WTC11 (cell line): Measurements from ENCODE around the gene DCAF17. TPM values are rescaled to one million over a fixed set of nuclear protein-coding genes. Genes with fewer than 3 reads are reported as not detected.
A peak's percentile ranks its signal among the peaks of the same experiment; 100 is the strongest.

ENCODE experiments used
- ATAC-seq: fragments of 200-7000 bp; cut with Tn5 transposase; 2 replicates; pipeline ENCODE4 v1.10.0; 2021; ENCODE audit warnings: mild to moderate bottlenecking, moderate library complexity
- CTCF ChIA-PET: fragments of 300-600 bp; sonication (Branson Sonifier 250); formaldehyde crosslinking; loops from one replicate; lab custom pipeline; 2021; ENCODE audit warnings: antibody characterized with exemption; lab: Charles Lee
- POLR2A ChIA-PET: fragments of 350-600 bp; sonication (Branson Sonifier 250); formaldehyde crosslinking; loops from one replicate; lab custom pipeline; 2021; ENCODE audit warnings: antibody characterized with exemption; lab: Charles Lee
- DNase-seq: peaks from one replicate; pipeline ENCODE4 v3.0.0; 2021; ENCODE audit warnings: low spot score
- H3K27ac Mint-ChIP-seq: 2 replicates; pipeline ENCODE4 v1.8.0; 2021; ENCODE audit warnings: mixed read lengths
- H3K27me3 Mint-ChIP-seq: 2 replicates; pipeline ENCODE4 v1.8.0; 2021; ENCODE audit warnings: low read depth, mild to moderate bottlenecking, moderate library complexity, mixed read lengths
- H3K36me3 Mint-ChIP-seq: 2 replicates; pipeline ENCODE4 v1.8.0; 2021; ENCODE audit warnings: mixed read lengths
- H3K4me1 Mint-ChIP-seq: 2 replicates; pipeline ENCODE4 v1.8.0; 2022; ENCODE audit warnings: mixed read lengths
- H3K4me3 Mint-ChIP-seq: 2 replicates; pipeline ENCODE4 v1.8.0; 2021; ENCODE audit warnings: mild to moderate bottlenecking, moderate library complexity, mixed read lengths
- H3K9me3 Mint-ChIP-seq: 2 replicates; pipeline ENCODE4 v1.8.0; 2021; ENCODE audit warnings: mixed read lengths
- GRHL2 ChIP-seq: fragments of 250-450 bp; sonication (Bioruptor Pico); IDR thresholded peaks from 2 replicates; pipeline ENCODE4 v1.8.0; 2022; ENCODE audit warnings: mild to moderate bottlenecking, moderate library complexity; ENCODE audit not compliant: insufficient replicate concordance, severe bottlenecking
- JUN ChIP-seq: sonication (generic); formaldehyde crosslinking; IDR thresholded peaks from 2 replicates; pipeline ENCODE4 v1.8.0; 2023; ENCODE audit warnings: mild to moderate bottlenecking, missing genetic modification reagents
- KAT7 ChIP-seq: sonication (generic); formaldehyde crosslinking; IDR thresholded peaks from 2 replicates; pipeline ENCODE4 v1.8.1; 2023; ENCODE audit warnings: missing genetic modification reagents, mild to moderate bottlenecking, borderline replicate concordance
- NR2C2 ChIP-seq: sonication (generic); formaldehyde crosslinking; IDR thresholded peaks from 2 replicates; pipeline ENCODE4 v1.8.0; 2022; ENCODE audit warnings: mild to moderate bottlenecking, missing genetic modification reagents
- PRRX2 ChIP-seq: fragments of 250-450 bp; sonication (Bioruptor Pico); IDR thresholded peaks from 2 replicates; pipeline ENCODE4 v1.8.0; 2021; ENCODE audit warnings: mild to moderate bottlenecking
- SMAD3 ChIP-seq: sonication (generic); formaldehyde crosslinking; IDR thresholded peaks from 2 replicates; pipeline ENCODE4 v1.8.0; 2022; ENCODE audit warnings: missing genetic modification reagents, mild to moderate bottlenecking, borderline replicate concordance
- ZBTB21 ChIP-seq: sonication (generic); formaldehyde crosslinking; IDR thresholded peaks from 2 replicates; pipeline ENCODE4 v1.8.1; 2023; ENCODE audit warnings: mild to moderate bottlenecking, missing genetic modification reagents, borderline replicate concordance
- ZNF317 ChIP-seq: sonication (generic); formaldehyde crosslinking; IDR thresholded peaks from 2 replicates; pipeline ENCODE4 v1.8.1; 2023; ENCODE audit warnings: low read depth, mild to moderate bottlenecking, moderate library complexity, missing genetic modification reagents, borderline replicate concordance
- ZNF396 ChIP-seq: fragments of 250-450 bp; sonication (Bioruptor Pico); IDR thresholded peaks from 2 replicates; pipeline ENCODE4 v1.8.0; 2021; ENCODE audit warnings: mild to moderate bottlenecking, moderate library complexity, borderline replicate concordance
- ZNF423 ChIP-seq: fragments of 250-450 bp; sonication (Bioruptor Pico); IDR thresholded peaks from 2 replicates; pipeline ENCODE4 v2.1.2; 2022; ENCODE audit warnings: mild to moderate bottlenecking, moderate library complexity
- total RNA-seq: library from RNA; stranded (reverse); gene quantifications from 3 replicates; pipeline ENCODE4 v1.2.3, GENCODE V29; 2021
- TF ChIP-seq, protein P1 (sequence below): fragments of 250-450 bp; sonication (Bioruptor Pico); IDR thresholded peaks from 2 replicates; pipeline ENCODE4 v1.9.0; 2021; ENCODE audit warnings: mild to moderate bottlenecking, borderline replicate concordance
- TF ChIP-seq, protein P2 (sequence below): sonication (generic); formaldehyde crosslinking; IDR thresholded peaks from 2 replicates; pipeline ENCODE4 v1.8.1; 2022; ENCODE audit warnings: low read depth, mild to moderate bottlenecking, moderate library complexity, missing genetic modification reagents, borderline replicate concordance
- TF ChIP-seq, protein P3 (sequence below): sonication (generic); formaldehyde crosslinking; IDR thresholded peaks from 2 replicates; pipeline ENCODE4 v1.8.1; 2022; ENCODE audit warnings: missing genetic modification reagents, borderline replicate concordance
- TF ChIP-seq, protein P4 (sequence below): sonication (generic); formaldehyde crosslinking; IDR thresholded peaks from 2 replicates; pipeline ENCODE4 v1.8.1; 2023; ENCODE audit warnings: mild to moderate bottlenecking, missing genetic modification reagents, borderline replicate concordance
- TF ChIP-seq, protein P5 (sequence below): sonication (generic); formaldehyde crosslinking; IDR thresholded peaks from 2 replicates; pipeline ENCODE4 v1.8.1; 2022; ENCODE audit warnings: mild to moderate bottlenecking, missing genetic modification reagents, moderate library complexity, borderline replicate concordance
- TF ChIP-seq, protein P6 (sequence below): sonication (generic); formaldehyde crosslinking; IDR thresholded peaks from 2 replicates; pipeline ENCODE4 v1.8.0; 2022; ENCODE audit warnings: mild to moderate bottlenecking, missing genetic modification reagents
- TF ChIP-seq, protein P7 (sequence below): sonication (generic); formaldehyde crosslinking; IDR thresholded peaks from 2 replicates; pipeline ENCODE4 v1.8.0; 2022; ENCODE audit warnings: mild to moderate bottlenecking, missing genetic modification reagents

Gene DCAF17
- total RNA-seq, 1 experiment from 2014 or later: 27.2 TPM

DNA sequence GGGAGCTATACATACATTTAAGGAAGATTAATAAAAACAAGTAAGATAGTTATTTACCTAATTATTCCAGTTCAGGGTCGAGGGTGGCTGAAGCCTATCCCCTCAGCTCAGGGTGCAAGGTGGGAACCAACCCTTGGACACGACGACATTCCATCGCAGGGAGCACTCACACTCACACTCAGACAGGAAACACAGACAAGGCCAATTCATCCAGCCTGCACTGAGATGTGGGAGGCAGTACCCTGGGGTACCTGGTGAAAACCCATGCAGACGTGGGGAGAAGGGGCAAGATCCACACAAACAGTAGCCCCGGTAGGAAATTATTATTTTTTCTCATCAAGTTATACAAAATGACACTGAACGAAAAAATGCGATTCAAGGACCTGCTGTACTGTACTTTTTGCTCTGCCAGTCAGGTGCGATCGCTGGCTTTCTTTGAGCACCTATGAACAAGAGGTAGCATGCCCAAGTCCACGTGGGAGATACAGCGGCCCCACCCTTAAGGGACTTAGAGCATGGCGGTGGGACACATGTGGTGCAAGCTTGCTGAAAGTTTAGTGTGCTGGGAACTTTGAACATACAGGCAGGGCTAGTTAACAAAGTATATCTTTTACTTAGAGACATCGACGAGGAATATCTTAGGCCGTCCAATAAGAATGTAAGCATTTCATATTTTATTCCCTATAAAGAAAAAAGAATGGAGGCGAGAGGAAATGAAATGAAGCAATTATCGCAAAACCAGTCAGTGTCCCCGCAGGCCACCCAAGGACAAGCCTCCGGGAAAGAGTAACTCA is 860 bp upstream of the DCAF17 start (continued):
- TF ChIP-seq, protein P1, sequence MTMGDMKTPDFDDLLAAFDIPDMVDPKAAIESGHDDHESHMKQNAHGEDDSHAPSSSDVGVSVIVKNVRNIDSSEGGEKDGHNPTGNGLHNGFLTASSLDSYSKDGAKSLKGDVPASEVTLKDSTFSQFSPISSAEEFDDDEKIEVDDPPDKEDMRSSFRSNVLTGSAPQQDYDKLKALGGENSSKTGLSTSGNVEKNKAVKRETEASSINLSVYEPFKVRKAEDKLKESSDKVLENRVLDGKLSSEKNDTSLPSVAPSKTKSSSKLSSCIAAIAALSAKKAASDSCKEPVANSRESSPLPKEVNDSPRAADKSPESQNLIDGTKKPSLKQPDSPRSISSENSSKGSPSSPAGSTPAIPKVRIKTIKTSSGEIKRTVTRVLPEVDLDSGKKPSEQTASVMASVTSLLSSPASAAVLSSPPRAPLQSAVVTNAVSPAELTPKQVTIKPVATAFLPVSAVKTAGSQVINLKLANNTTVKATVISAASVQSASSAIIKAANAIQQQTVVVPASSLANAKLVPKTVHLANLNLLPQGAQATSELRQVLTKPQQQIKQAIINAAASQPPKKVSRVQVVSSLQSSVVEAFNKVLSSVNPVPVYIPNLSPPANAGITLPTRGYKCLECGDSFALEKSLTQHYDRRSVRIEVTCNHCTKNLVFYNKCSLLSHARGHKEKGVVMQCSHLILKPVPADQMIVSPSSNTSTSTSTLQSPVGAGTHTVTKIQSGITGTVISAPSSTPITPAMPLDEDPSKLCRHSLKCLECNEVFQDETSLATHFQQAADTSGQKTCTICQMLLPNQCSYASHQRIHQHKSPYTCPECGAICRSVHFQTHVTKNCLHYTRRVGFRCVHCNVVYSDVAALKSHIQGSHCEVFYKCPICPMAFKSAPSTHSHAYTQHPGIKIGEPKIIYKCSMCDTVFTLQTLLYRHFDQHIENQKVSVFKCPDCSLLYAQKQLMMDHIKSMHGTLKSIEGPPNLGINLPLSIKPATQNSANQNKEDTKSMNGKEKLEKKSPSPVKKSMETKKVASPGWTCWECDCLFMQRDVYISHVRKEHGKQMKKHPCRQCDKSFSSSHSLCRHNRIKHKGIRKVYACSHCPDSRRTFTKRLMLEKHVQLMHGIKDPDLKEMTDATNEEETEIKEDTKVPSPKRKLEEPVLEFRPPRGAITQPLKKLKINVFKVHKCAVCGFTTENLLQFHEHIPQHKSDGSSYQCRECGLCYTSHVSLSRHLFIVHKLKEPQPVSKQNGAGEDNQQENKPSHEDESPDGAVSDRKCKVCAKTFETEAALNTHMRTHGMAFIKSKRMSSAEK: 0 out of 2 replicates have a peak, but pooled peaks have one; percentile 57
- TF ChIP-seq NR2C2 (CRISPR knock-in tag) (no peak), PRRX2 (CRISPR knock-in tag) (no peak), ZNF317 (CRISPR knock-in tag) (no peak)

DNA sequence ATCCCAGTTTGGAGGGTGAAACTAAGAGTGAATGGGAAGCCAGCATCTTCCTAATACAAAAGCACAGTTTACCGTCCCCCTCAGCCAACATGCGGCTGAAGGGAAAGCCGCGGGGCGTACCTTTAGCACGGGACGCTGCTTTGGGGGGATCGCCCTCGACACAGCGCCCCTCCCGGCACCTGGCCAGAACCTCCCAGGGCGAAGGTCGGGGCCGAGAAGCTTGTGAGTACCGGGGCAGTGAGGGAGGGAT is 338 bp upstream of the DCAF17 start, which contains the start of gene METTL8:
METTL8 (minus strand) TSS at position 228 of the 250 bp plus-strand sequence. CDS start 41,805 bp downstream, outside the sequence.
- CTCF ChIA-PET: interaction anchor here (0.5 to 2.0 kb wide), 15 partner anchors 14 to 505 kb away, joined by 3 to 13 read pairs (median 4); partner anchors contain the start of gene GORASP2
- POLR2A ChIA-PET: interaction anchor here (0.7 to 1.4 kb wide), 7 partner anchors 12 to 505 kb away, joined by 3 to 5 read pairs (median 3); partner anchors contain the start of gene GORASP2
- Mint-ChIP-seq H3K9me3 (no peaks in the 10 kb centered on the region), H3K4me3 (peak within 1 kb of the TSS; percentile 87), H3K36me3 (peaks cover 39% of the 10 kb centered on the region), H3K27ac (peak within 1 kb of the TSS; percentile 96), H3K4me1 (peaks cover 49% of the 10 kb centered on the region), H3K27me3 (no peaks in the 10 kb centered on the region)
- no peak for ATAC-seq
- DNase-seq: no peak
- TF ChIP-seq, protein P2, sequence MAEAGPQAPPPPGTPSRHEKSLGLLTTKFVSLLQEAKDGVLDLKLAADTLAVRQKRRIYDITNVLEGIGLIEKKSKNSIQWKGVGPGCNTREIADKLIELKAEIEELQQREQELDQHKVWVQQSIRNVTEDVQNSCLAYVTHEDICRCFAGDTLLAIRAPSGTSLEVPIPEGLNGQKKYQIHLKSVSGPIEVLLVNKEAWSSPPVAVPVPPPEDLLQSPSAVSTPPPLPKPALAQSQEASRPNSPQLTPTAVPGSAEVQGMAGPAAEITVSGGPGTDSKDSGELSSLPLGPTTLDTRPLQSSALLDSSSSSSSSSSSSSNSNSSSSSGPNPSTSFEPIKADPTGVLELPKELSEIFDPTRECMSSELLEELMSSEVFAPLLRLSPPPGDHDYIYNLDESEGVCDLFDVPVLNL (CRISPR knock-in tag): no peak
- no peak for TF ChIP-seq GRHL2 (CRISPR knock-in tag)
- no peak for TF ChIP-seq ZNF396 (CRISPR knock-in tag)
- TF ChIP-seq, protein P3, sequence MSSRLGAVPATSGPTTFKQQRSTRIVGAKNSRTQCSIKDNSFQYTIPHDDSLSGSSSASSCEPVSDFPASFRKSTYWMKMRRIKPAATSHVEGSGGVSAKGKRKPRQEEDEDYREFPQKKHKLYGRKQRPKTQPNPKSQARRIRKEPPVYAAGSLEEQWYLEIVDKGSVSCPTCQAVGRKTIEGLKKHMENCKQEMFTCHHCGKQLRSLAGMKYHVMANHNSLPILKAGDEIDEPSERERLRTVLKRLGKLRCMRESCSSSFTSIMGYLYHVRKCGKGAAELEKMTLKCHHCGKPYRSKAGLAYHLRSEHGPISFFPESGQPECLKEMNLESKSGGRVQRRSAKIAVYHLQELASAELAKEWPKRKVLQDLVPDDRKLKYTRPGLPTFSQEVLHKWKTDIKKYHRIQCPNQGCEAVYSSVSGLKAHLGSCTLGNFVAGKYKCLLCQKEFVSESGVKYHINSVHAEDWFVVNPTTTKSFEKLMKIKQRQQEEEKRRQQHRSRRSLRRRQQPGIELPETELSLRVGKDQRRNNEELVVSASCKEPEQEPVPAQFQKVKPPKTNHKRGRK (CRISPR knock-in tag): no peak
- TF ChIP-seq, protein P4, sequence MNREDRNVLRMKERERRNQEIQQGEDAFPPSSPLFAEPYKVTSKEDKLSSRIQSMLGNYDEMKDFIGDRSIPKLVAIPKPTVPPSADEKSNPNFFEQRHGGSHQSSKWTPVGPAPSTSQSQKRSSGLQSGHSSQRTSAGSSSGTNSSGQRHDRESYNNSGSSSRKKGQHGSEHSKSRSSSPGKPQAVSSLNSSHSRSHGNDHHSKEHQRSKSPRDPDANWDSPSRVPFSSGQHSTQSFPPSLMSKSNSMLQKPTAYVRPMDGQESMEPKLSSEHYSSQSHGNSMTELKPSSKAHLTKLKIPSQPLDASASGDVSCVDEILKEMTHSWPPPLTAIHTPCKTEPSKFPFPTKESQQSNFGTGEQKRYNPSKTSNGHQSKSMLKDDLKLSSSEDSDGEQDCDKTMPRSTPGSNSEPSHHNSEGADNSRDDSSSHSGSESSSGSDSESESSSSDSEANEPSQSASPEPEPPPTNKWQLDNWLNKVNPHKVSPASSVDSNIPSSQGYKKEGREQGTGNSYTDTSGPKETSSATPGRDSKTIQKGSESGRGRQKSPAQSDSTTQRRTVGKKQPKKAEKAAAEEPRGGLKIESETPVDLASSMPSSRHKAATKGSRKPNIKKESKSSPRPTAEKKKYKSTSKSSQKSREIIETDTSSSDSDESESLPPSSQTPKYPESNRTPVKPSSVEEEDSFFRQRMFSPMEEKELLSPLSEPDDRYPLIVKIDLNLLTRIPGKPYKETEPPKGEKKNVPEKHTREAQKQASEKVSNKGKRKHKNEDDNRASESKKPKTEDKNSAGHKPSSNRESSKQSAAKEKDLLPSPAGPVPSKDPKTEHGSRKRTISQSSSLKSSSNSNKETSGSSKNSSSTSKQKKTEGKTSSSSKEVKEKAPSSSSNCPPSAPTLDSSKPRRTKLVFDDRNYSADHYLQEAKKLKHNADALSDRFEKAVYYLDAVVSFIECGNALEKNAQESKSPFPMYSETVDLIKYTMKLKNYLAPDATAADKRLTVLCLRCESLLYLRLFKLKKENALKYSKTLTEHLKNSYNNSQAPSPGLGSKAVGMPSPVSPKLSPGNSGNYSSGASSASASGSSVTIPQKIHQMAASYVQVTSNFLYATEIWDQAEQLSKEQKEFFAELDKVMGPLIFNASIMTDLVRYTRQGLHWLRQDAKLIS (CRISPR knock-in tag): peak; percentile 75; the same call in 1 of the 2 replicates
- TF ChIP-seq ZNF423 (CRISPR knock-in tag): peak; percentile 58; the same call in 1 of the 2 replicates
- TF ChIP-seq, protein P5, sequence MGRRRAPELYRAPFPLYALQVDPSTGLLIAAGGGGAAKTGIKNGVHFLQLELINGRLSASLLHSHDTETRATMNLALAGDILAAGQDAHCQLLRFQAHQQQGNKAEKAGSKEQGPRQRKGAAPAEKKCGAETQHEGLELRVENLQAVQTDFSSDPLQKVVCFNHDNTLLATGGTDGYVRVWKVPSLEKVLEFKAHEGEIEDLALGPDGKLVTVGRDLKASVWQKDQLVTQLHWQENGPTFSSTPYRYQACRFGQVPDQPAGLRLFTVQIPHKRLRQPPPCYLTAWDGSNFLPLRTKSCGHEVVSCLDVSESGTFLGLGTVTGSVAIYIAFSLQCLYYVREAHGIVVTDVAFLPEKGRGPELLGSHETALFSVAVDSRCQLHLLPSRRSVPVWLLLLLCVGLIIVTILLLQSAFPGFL (CRISPR knock-in tag): 0 out of 2 replicates have a peak, but pooled peaks have one; percentile 48
- TF ChIP-seq, protein P6, sequence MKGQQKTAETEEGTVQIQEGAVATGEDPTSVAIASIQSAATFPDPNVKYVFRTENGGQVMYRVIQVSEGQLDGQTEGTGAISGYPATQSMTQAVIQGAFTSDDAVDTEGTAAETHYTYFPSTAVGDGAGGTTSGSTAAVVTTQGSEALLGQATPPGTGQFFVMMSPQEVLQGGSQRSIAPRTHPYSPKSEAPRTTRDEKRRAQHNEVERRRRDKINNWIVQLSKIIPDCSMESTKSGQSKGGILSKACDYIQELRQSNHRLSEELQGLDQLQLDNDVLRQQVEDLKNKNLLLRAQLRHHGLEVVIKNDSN (CRISPR knock-in tag): no peak; the same call in 1 of the 2 replicates
- TF ChIP-seq ZBTB21: 0 out of 2 replicates have a peak, but pooled peaks have one; percentile 37
- TF ChIP-seq KAT7 (CRISPR knock-in tag): 0 out of 2 replicates have a peak, but pooled peaks have one; percentile 22
- TF ChIP-seq JUN (CRISPR knock-in tag): 0 out of 2 replicates have a peak, but pooled peaks have one; percentile 30
- TF ChIP-seq, protein P7, sequence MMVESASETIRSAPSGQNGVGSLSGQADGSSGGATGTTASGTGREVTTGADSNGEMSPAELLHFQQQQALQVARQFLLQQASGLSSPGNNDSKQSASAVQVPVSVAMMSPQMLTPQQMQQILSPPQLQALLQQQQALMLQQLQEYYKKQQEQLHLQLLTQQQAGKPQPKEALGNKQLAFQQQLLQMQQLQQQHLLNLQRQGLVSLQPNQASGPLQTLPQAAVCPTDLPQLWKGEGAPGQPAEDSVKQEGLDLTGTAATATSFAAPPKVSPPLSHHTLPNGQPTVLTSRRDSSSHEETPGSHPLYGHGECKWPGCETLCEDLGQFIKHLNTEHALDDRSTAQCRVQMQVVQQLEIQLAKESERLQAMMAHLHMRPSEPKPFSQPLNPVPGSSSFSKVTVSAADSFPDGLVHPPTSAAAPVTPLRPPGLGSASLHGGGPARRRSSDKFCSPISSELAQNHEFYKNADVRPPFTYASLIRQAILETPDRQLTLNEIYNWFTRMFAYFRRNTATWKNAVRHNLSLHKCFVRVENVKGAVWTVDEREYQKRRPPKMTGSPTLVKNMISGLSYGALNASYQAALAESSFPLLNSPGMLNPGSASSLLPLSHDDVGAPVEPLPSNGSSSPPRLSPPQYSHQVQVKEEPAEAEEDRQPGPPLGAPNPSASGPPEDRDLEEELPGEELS (CRISPR knock-in tag): peak; percentile 30; the same call in 1 of the 2 replicates
- TF ChIP-seq SMAD3 (CRISPR knock-in tag): no peak; the same call in 1 of the 2 replicates
